SK-N-SH (cell line): ENCODE data around the gene TRIM66. TPM values are rescaled to one million over a fixed set of nuclear protein-coding genes. Genes with fewer than 3 reads are reported as not detected.

Experiments
- CTCF ChIA-PET: fragments of 300-600, 350-600 bp; formaldehyde crosslinking; extraction: SDS; loops from one replicate; lab custom pipeline; 2021; lab: Yijun Ruan, JAX
- POLR2A ChIA-PET: fragments of 350-600 bp; sonication (Branson Sonifier 250); formaldehyde crosslinking; extraction: SDS; loops from one replicate; lab custom pipeline; 2020; ENCODE audit warnings: antibody characterized with exemption, inconsistent platforms; lab: Yijun Ruan, JAX
- DNase-seq: peaks from one replicate; pipeline ENCODE4 v3.0.0; 2012
- H2AFZ ChIP-seq: fragments of 200-600 bp; sonication (generic); 2 replicates; pipeline ENCODE4 v1.8.1; 2016; ENCODE audit warnings: antibody characterized with exemption, mild to moderate bottlenecking, low read depth
- H3F3A ChIP-seq: fragments of 200-600 bp; sonication (generic); replicated peaks from 2 replicates; pipeline ENCODE3; 2016; ENCODE audit warnings: antibody characterized with exemption, mild to moderate bottlenecking; ENCODE audit not compliant: insufficient read depth
- H3K27ac ChIP-seq, 2 experiments: fragments of 200-500 bp in 1 of 2; fragments of 200-600 bp in 1 of 2; sonication (Bioruptor generic) in 1 of 2; sonication (generic), shearing (Covaris generic) in 1 of 2; 2 replicates each; pipeline versions ENCODE4 v1.5.1 to v1.6.1; 2014 to 2016; ENCODE audit warnings: low read depth in 2 of 2, inconsistent platforms in 1 of 2, low read length in 1 of 2, mild to moderate bottlenecking in 1 of 2, mixed read lengths in 1 of 2
- H3K27me3 ChIP-seq: fragments of 200-600 bp; sonication (generic), shearing (Covaris generic); 2 replicates; pipeline ENCODE4 v1.6.1; 2016; ENCODE audit warnings: mixed run types; ENCODE audit not compliant: insufficient read depth
- H3K36me3 ChIP-seq, 2 experiments: fragments of 200-500 bp in 1 of 2; fragments of 200-600 bp in 1 of 2; sonication (Bioruptor generic) in 1 of 2; sonication (generic) in 1 of 2; replicated peaks in 1 of 2; 2 replicates each; pipeline versions ENCODE3 to v1.5.1; 2014 to 2016; ENCODE audit warnings: low read length in 1 of 2, mild to moderate bottlenecking in 1 of 2; ENCODE audit not compliant: insufficient read depth in 2 of 2, control insufficient read depth in 1 of 2
- H3K4me1 ChIP-seq, 2 experiments: fragments of 200-500 bp in 1 of 2; fragments of 200-600 bp in 1 of 2; sonication (Bioruptor generic) in 1 of 2; sonication (generic), shearing (Covaris generic) in 1 of 2; 2 replicates each; pipeline versions ENCODE4 v1.5.1 to v1.6.1; 2014 to 2016; ENCODE audit warnings: low read depth in 1 of 2, low read length in 1 of 2, mixed run types in 1 of 2; ENCODE audit not compliant: insufficient read depth in 2 of 2, control insufficient read depth in 1 of 2
- H3K4me2 ChIP-seq: fragments of 200-600 bp; sonication (generic), shearing (Covaris generic); 2 replicates; pipeline ENCODE4 v1.6.1; 2017; ENCODE audit warnings: mixed run types
- H3K4me3 ChIP-seq, 2 experiments: fragments of 200-500 bp in 1 of 2; fragments of 200-600 bp in 1 of 2; sonication (Bioruptor generic) in 1 of 2; sonication (generic), shearing (Covaris generic) in 1 of 2; 2 replicates each; pipeline versions ENCODE4 v1.5.1 to v1.8.1; 2014 to 2016; ENCODE audit warnings: low read depth in 2 of 2, inconsistent platforms in 1 of 2, low read length in 1 of 2, mild to moderate bottlenecking in 1 of 2, mixed read lengths in 1 of 2, moderate library complexity in 1 of 2
- H3K79me2 ChIP-seq: fragments of 200-600 bp; sonication (generic); 2 replicates; pipeline ENCODE4 v1.8.1; 2017; ENCODE audit warnings: mild to moderate bottlenecking; ENCODE audit not compliant: insufficient read depth
- H3K9ac ChIP-seq: fragments of 200-600 bp; sonication (generic); 2 replicates; pipeline ENCODE4 v1.6.1; 2017; ENCODE audit warnings: mixed run types
- H3K9me2 ChIP-seq: fragments of 200-600 bp; sonication (generic); 2 replicates; pipeline ENCODE4 v1.6.1; 2017; ENCODE audit warnings: mixed run types
- H3K9me3 ChIP-seq: fragments of 200-600 bp; sonication (generic); 2 replicates; pipeline ENCODE4 v1.6.1; 2017; ENCODE audit warnings: mixed run types, mild to moderate bottlenecking, moderate library complexity
- H4K20me1 ChIP-seq: fragments of 200-600 bp; sonication (generic); 2 replicates; pipeline ENCODE4 v1.6.1; 2017; ENCODE audit warnings: mild to moderate bottlenecking, mixed run types; ENCODE audit not compliant: insufficient read depth
- CHD2 ChIP-seq: fragments of 150-350 bp; IDR thresholded peaks from 2 replicates; pipeline ENCODE4 v1.6.1; 2018; ENCODE audit warnings: low read length; ENCODE audit not compliant: partially characterized antibody
- EP300 ChIP-seq, 2 experiments: IDR thresholded peaks; 2 replicates each; pipeline versions ENCODE4 v1.4.0 to v1.6.1; 2012; ENCODE audit warnings: borderline replicate concordance in 1 of 2, low read depth in 1 of 2, low read length in 1 of 2
- FOSL2 ChIP-seq: IDR thresholded peaks from 2 replicates; pipeline ENCODE4 v1.4.0; 2012; ENCODE audit warnings: low read depth, mild to moderate bottlenecking, moderate library complexity, borderline replicate concordance
- JUND ChIP-seq: IDR thresholded peaks from 2 replicates; pipeline ENCODE4 v1.4.0; 2012
- MAX ChIP-seq: IDR thresholded peaks from 2 replicates; pipeline ENCODE4 v1.4.0; 2012; ENCODE audit warnings: low read depth
- MEF2A ChIP-seq: IDR thresholded peaks from 2 replicates; pipeline ENCODE4 v1.4.0; 2012; ENCODE audit warnings: low read depth, borderline replicate concordance
- MXI1 ChIP-seq: IDR thresholded peaks from 2 replicates; pipeline ENCODE4 v1.6.1; 2012; ENCODE audit warnings: mild to moderate bottlenecking, low read depth, low read length, improper control_type of control experiment
- NFIC ChIP-seq: IDR thresholded peaks from 2 replicates; pipeline ENCODE4 v1.4.0; 2012; ENCODE audit warnings: borderline replicate concordance
- NRF1 ChIP-seq: IDR thresholded peaks from 2 replicates; pipeline ENCODE4 v1.6.1; 2012; ENCODE audit warnings: low read depth, mild to moderate bottlenecking, low read length
- POLR2AphosphoS5 ChIP-seq: IDR thresholded peaks from 2 replicates; pipeline ENCODE4 v1.6.1; 2012; ENCODE audit warnings: low read depth, low read length
- RAD21 ChIP-seq: IDR thresholded peaks from 2 replicates; pipeline ENCODE4 v1.6.1; 2012; ENCODE audit warnings: mild to moderate bottlenecking, low read length
- RCOR1 ChIP-seq: fragments of 150-350 bp; IDR thresholded peaks from 2 replicates; pipeline ENCODE4 v1.6.1; 2017; ENCODE audit warnings: antibody characterized with exemption, low read length
- REST ChIP-seq: IDR thresholded peaks from 2 replicates; pipeline ENCODE4 v1.6.1; 2012; ENCODE audit warnings: mild to moderate bottlenecking, low read depth, low read length, moderate library complexity
- RXRA ChIP-seq: IDR thresholded peaks from 2 replicates; pipeline ENCODE4 v1.4.0; 2012; ENCODE audit warnings: low read depth, mild to moderate bottlenecking, borderline replicate concordance
- SIN3A ChIP-seq: IDR thresholded peaks from 2 replicates; pipeline ENCODE4 v1.6.1; 2012; ENCODE audit warnings: low read depth, mild to moderate bottlenecking, low read length, moderate library complexity, borderline replicate concordance
- TCF12 ChIP-seq: IDR thresholded peaks from 2 replicates; pipeline ENCODE4 v1.4.0; 2012
- TEAD4 ChIP-seq: IDR thresholded peaks from 2 replicates; pipeline ENCODE4 v1.4.0; 2012; ENCODE audit warnings: mild to moderate bottlenecking, borderline replicate concordance; ENCODE audit not compliant: insufficient read depth
- WGBS: methylation state at CpG from one replicate; pipeline ENCODE4 v1.1.6; 2017; ENCODE audit warnings: low lambda C conversion rate; 5-methylcytosine and 5-hydroxymethylcytosine counted together
- polyA plus RNA-seq, 3 experiments: library from polyadenylated mRNA; depleted of rRNA; stranded (reverse); fragments of >200 nt; gene quantifications; 2 replicates each; pipeline ENCODE4 v1.2.3, GENCODE V29; 2012
- TF ChIP-seq, protein P1 (sequence below): IDR thresholded peaks from 2 replicates; pipeline ENCODE4; 2012

TRIM66 gene
- polyA plus RNA-seq, 1 of the 3 experiments (the other 2 are of a cell fraction), result 6.4 TPM

GRCh38 chr11:8729067-8729466 is 46.6 kb upstream of the TRIM66 start (continued):
- TF ChIP-seq REST (no peak), MEF2A (no peak), MXI1 (no peak), EP300 (IDR thresholded peaks at IDR 0.05; ENCODE audit: borderline replicate concordance in 1 of 2, low read depth in 1 of 2, low read length in 1 of 2) (no peak), FOSL2 (no peak), RAD21 (no peak)

DNA sequence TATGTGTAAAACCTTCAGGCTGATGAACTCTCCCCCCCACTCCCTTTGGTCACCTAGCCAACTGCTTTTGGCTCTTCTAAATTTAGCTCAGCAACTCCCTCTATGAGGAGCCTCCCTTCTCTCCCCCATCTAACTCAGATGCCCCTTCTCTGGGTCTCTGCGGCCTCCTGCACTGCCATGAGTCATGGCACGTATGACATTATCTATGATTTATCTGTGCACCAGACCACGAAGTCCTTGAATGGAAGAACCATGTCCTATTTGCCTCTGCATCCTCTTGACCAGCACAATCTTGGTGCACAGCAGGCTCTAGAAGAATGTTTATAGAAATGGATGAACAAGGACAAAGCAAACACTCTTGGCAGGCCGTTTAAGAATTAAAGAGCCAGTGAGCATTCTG is 46.1 kb upstream of the TRIM66 start:
- no peaks in the 10 kb centered on the region; the same call in 1 of the 2 replicates for H4K20me1 ChIP-seq
- H3F3A ChIP-seq, result peaks cover 29% of the 10 kb centered on the region
- H3K9me2 ChIP-seq, result no peaks in the 10 kb centered on the region
- H3K27me3 ChIP-seq, result no peaks in the 10 kb centered on the region
- peak overlapping the region; percentile 50; the same call in 1 of the 2 replicates for H3K4me2 ChIP-seq
- CTCF ChIA-PET, result no interaction called here
- POLR2A ChIA-PET, result no interaction called here
- peak overlapping the region in 1 of 2 experiments; percentile 48; a peak in 1 of 4 replicates for H3K27ac ChIP-seq
- H3K9ac ChIP-seq, result no peak overlapping the region
- no peak for DNase-seq
- H3K36me3 ChIP-seq, result peaks cover 7 to 13% of the 10 kb centered on the region in 2 experiments
- H2AFZ ChIP-seq, result no peak overlapping the region
- no peaks in the 10 kb centered on the region for H3K9me3 ChIP-seq
- peaks cover 6 to 37% of the 10 kb centered on the region in 2 experiments; a peak in 3 of 4 replicates for H3K4me1 ChIP-seq
- TF ChIP-seq SIN3A, result peak; percentile 34; the same call in 1 of the 2 replicates
- peak; percentile 82 for TF ChIP-seq TCF12
- peak; percentile 73; the same call in 1 of the 2 replicates for TF ChIP-seq FOSL2
- peak in 1 of 2 experiments; percentile 73; a peak in 2 of 4 replicates for TF ChIP-seq EP300 (IDR thresholded peaks at IDR 0.05; ENCODE audit: borderline replicate concordance in 1 of 2, low read depth in 1 of 2, low read length in 1 of 2)
- peak; percentile 41; the same call in 1 of the 2 replicates for TF ChIP-seq MEF2A
- TF ChIP-seq POLR2AphosphoS5, result no peak
- peak; percentile 79 for TF ChIP-seq RXRA
- peak; percentile 52; the same call in 1 of the 2 replicates for TF ChIP-seq MAX
- no peak for TF ChIP-seq CHD2
- no peak for TF ChIP-seq RAD21
- TF ChIP-seq, protein P1, sequence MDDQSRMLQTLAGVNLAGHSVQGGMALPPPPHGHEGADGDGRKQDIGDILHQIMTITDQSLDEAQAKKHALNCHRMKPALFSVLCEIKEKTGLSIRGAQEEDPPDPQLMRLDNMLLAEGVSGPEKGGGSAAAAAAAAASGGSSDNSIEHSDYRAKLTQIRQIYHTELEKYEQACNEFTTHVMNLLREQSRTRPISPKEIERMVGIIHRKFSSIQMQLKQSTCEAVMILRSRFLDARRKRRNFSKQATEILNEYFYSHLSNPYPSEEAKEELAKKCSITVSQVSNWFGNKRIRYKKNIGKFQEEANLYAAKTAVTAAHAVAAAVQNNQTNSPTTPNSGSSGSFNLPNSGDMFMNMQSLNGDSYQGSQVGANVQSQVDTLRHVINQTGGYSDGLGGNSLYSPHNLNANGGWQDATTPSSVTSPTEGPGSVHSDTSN, result peak; percentile 89
- TF ChIP-seq TEAD4, result 0 out of 2 replicates have a peak, but pooled peaks have one; percentile 30
- no peak for TF ChIP-seq NRF1
- no peak for TF ChIP-seq RCOR1
- peak; percentile 71 for TF ChIP-seq NFIC
- TF ChIP-seq MXI1, result no peak
- TF ChIP-seq JUND, result peak; percentile 77
- H3K4me3 ChIP-seq, result no peak overlapping the region
- 37% methylated on average over 4 of the region's 4 CpGs for WGBS
- peaks cover 18% of the 10 kb centered on the region; the same call in 1 of the 2 replicates for H3K79me2 ChIP-seq
